Measurements from ENCODE around the gene ORC3.

DNA sequence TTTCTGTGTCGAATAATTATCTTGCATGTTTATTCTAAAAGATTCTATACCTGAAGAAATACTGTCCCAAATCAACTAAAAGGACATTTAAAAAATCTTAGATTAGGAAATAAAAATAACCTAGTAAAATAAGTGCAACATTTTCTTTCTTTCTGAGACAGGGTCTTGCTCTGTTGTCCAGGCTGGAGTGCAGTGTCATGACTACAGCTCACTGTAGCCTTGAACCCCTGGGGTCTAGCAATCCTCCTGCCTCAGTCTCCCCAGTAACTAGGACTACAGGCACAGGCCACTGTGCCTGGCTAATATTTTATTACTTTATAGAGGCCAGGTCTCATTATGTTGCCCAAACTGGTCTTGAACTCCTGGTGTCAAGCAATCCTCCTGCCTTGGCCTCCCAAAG is 48.9 kb upstream of the ORC3 start:
- TF ChIP-seq CTCF (conservative IDR thresholded peaks at IDR 0.05; ENCODE audit: low read depth, low read length) (no peak), EZH2 (IDR thresholded peaks at IDR 0.05; ENCODE audit: borderline replicate concordance, low read depth, low read length, poor library complexity, severe bottlenecking) (no peak)
